GM21360 (cell line): ENCODE measurements around the gene LDOC1.
"Not testable (repeated sequence)": the region's sequence is repeated elsewhere in the genome, so short reads cannot be mapped to it uniquely, and the experiment has no call there.

Experiments used
- ATAC-seq: cut with Tn5 transposase; IDR thresholded peaks from one replicate; pipeline ENCODE4 v1.9.1; 2021; ENCODE audit warnings: mild to moderate bottlenecking, moderate library complexity; ENCODE audit not compliant: unreplicated experiment

The LDOC1 gene

GRCh38 chrX:141176586-141177451 lies at the start of gene LDOC1:
Gene LDOC1 (minus strand): TSS chrX:141177129. CDS start chrX:141177021, 108 bp downstream.
- ATAC-seq: no peak

- no peak for ATAC-seq
Measured at GRCh38 chrX:141221611-141222010, 44.7 kb upstream of the LDOC1 start.

GRCh38 chrX:141220342-141221008 lies 43.5 kb upstream of the LDOC1 start:
- ATAC-seq: no peak

GRCh38 chrX:141214196-141214595 lies 37.3 kb upstream of the LDOC1 start:
- ATAC-seq: no peak

GRCh38 chrX:141201962-141202361 lies 25.0 kb upstream of the LDOC1 start:
- ATAC-seq: no peak

GRCh38 chrX:141188573-141188972 lies 11.6 kb upstream of the LDOC1 start:
- not testable (repeated sequence) for ATAC-seq

- ATAC-seq: no peak
Measured at GRCh38 chrX:141185366-141185765, 8.4 kb upstream of the LDOC1 start.

- no peak for ATAC-seq
Measured at GRCh38 chrX:141183000-141183399, 6.1 kb upstream of the LDOC1 start.

GRCh38 chrX:141180851-141181250 lies 3.9 kb upstream of the LDOC1 start:
- ATAC-seq: no peak

- no peak for ATAC-seq
Measured at GRCh38 chrX:141175786-141176185, 1.1 kb downstream of the LDOC1 start.

GRCh38 chrX:141164406-141164805 lies 12.5 kb downstream of the LDOC1 start:
- ATAC-seq: no peak

- ATAC-seq: no peak
Measured at GRCh38 chrX:141158084-141158483, 18.8 kb downstream of the LDOC1 start.

- ATAC-seq: not testable (repeated sequence)
Measured at GRCh38 chrX:141155231-141155630, 21.7 kb downstream of the LDOC1 start.

GRCh38 chrX:141142946-141143345 lies 34.0 kb downstream of the LDOC1 start:
- ATAC-seq: no peak

GRCh38 chrX:141133272-141133671 lies 43.7 kb downstream of the LDOC1 start:
- ATAC-seq: no peak

GRCh38 chrX:141127146-141127545 lies 49.8 kb downstream of the LDOC1 start:
- no peak for ATAC-seq
